ENCODE measurements around the gene ADAMTSL3. TPM values are rescaled to one million over a fixed set of nuclear protein-coding genes. Genes with fewer than 3 reads are reported as not detected.

ADAMTSL3 gene
- total RNA-seq, 1 donor from 2014 or later = 20.6 TPM

- no peak for DNase-seq
Observed at GRCh38 chr15:83842281-83842680, 188.4 kb downstream of the ADAMTSL3 start.

DNA sequence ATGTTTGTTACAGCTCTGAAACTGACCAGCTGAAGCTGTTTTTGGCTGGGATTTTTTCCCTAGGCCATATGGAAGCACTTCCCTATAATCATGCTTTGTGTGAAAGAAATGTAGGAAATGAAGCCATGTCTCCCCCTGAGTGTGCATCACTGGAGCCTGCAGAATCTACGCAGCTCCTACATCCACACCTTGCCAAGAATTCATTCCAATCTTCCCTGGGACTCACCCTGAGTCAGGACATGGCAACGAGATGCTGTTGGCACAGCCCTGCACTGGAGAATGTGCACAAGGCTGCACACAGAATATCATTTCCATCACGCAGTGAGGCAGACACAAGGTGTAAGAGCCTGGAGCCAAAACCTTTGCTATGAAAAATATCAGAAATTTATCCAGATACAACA lies 189.5 kb downstream of the ADAMTSL3 start:
- DNase-seq = no peak

DNA sequence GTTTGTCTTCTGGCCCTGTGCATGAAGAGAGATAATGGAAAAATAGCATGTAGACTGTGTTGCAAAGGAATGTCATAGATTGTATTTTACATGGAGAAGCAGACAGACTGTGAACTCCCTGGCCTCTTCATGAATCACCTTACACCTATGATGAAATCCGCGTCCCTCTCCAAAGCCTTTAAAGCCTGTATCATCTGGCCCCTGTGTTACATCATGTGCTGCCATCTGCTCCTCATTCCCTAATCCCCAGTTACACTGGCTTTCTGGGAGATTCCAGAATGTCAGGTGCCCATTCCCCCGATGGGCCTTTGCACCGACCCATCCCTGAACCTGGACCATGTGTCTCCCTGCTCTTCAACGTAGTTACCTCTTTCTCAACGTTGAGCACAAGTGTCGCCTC lies 190.8 kb downstream of the ADAMTSL3 start:
- DNase-seq = no peak

DNA sequence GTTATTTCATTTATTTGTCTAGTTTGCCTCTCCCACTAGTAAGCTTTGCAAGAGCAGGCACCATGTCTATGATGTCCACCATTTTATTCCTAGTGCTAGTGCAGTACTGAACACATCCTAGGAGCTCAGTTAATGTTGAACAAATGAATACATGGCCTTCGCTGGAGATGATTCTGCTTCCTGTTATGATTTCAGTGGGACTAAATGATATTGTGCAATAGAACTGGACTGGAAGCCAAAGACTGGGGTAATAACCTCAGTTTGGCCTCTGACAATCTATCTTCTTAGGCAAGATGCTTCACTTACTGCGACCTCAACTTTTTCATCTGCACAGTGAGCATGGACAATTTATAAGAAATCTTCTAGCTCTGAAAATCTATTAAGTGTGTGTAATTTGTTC lies 191.3 kb downstream of the ADAMTSL3 start:
- no peak for DNase-seq

- DNase-seq = no peak
Observed at GRCh38 chr15:83846847-83847246, 192.9 kb downstream of the ADAMTSL3 start.

GRCh38 chr15:83848315-83849050 lies 194.6 kb downstream of the ADAMTSL3 start:
- DNase-seq = no peak

DNA sequence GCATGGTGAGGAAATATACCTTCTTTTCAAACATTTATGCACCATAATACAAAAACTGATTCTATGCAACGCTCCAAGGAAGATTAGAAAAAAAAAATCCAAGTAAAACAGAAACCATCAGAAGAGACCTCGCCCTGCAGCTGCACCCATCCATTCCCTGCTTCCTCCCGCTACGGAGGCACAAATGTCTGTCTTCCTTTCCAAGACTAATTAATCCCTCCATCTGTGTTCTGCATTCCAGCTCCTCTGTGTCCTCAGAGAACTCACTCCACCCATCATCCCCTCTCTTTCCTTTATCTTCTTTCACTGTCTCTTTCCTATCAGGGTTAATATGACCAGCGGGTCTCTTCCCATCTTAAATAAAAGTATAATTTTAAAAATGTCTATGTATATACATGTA lies 196.1 kb downstream of the ADAMTSL3 start:
- no peak for DNase-seq

GRCh38 chr15:83850501-83851245 lies 196.8 kb downstream of the ADAMTSL3 start:
- DNase-seq = no peak

DNA sequence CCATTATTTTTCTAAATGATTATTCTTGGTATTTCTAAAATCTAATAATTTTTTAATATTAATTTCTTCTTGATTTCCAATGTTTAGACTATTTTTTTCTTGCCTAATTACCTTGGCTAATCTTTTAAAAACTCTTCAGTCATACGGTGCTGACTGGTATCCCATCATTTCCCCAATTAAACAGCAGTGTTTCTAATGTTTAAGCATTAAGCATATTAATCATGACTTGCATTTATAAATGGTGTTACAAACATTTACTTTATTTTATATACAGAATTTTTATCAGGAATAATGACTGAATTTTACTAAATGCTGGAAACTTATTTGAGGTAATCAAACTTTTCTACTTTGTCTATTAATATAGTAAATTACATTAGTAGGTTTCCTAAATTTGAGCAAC lies 199.3 kb downstream of the ADAMTSL3 start:
- DNase-seq = no peak

- no peak for DNase-seq
Observed at GRCh38 chr15:83854321-83854720, 200.4 kb downstream of the ADAMTSL3 start.

DNA sequence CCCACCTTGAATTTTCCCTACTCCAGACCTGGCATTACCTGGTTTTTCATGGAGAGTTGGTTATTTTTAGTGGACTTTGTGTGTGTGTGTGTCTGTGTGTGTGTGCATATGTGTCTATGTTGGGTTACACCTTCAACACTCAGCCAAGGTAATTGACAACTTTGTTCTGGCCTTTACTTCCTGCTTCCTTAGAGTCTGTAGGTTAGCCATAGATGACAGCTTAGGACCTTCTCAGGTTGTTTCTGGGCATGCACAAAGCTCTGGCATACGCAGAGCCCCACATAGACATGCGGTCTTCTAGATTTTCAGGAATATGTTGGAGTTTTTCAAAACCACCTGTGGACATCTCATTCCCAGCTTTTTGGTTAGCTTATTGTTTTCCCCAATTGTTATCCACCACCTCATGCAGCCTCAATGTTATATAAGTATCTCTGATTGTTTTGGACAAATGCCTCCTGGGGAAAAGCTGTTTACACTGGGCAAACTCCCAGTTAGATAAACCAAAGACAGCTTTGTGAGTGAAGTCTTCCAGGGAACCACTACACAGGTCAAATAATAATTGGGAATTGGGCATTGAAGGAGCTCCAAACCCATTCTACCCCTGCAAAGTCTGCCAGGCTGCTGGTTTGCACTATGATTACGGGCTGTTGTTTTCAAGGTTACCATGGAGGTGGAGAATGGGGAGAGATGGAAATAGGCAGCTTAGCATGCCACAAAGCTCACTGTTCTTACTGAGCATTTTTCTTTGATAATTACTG lies 201.2 kb downstream of the ADAMTSL3 start:
- DNase-seq = no peak

GRCh38 chr15:83855956-83856355 lies 202.0 kb downstream of the ADAMTSL3 start:
- DNase-seq = no peak

DNA sequence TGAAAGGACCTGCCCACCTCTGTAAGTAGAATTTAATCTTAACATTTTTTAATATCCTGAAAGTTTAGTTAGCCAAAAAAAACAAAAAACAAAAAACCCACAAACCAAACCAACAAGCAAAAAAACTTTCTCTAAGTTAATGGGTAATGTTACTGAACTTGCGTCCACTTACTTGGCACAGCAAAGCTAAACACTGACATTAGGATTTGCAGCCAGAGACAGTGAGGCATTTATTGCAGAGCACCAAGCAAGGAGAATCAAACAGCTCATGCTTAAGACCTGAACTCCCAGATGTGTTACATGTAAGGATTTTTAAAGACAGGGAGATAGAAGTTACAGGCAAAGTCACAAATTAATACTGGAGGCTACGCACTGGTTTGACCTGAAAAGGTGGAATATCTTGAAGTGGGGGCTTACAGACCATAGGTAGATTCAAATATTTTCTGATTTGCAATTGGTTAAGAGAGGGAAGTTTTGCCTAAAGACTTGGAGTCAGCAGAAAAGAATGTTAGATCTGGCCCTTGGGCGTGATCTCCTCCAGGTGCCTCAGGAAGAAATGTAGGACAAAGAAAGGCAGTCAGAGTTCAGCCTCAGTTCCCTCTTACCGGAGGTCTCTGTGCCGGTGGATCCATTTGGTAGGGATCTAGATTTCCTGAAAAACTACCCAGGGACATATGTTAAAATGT lies 205.0 kb downstream of the ADAMTSL3 start:
- DNase-seq = no peak

GRCh38 chr15:83866692-83867091 lies 212.8 kb downstream of the ADAMTSL3 start:
- no peak for DNase-seq

DNA sequence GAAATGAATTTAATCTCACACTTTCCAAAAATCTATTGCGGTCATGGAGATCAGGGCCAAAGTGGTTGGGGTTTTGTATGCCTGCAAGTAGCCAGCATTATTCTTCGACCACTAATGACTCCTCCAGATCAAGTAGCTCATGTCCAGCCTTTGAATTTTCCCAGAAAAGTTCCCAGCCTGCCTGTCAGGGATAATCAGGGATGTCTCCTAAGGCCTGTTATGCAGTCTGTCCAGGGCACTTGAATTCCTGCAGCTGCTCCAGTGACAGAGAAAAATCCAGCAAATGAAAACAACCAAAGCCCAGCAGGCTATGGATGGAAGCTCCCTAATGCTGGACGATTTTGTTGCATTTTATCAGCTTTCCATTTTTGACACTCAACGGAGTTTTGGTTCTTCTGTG lies 215.4 kb downstream of the ADAMTSL3 start:
- DNase-seq = no peak

GRCh38 chr15:83871808-83872559 lies 218.1 kb downstream of the ADAMTSL3 start:
- no peak for DNase-seq

GRCh38 chr15:83873966-83874365 lies 220.0 kb downstream of the ADAMTSL3 start:
- no peak for DNase-seq

- no peak for DNase-seq
Observed at GRCh38 chr15:83880529-83880928, 226.6 kb downstream of the ADAMTSL3 start.

- no peak for DNase-seq
Observed at GRCh38 chr15:83881156-83881555, 227.2 kb downstream of the ADAMTSL3 start.

- no peak for DNase-seq
Observed at GRCh38 chr15:83886321-83886720, 232.4 kb downstream of the ADAMTSL3 start.

DNA sequence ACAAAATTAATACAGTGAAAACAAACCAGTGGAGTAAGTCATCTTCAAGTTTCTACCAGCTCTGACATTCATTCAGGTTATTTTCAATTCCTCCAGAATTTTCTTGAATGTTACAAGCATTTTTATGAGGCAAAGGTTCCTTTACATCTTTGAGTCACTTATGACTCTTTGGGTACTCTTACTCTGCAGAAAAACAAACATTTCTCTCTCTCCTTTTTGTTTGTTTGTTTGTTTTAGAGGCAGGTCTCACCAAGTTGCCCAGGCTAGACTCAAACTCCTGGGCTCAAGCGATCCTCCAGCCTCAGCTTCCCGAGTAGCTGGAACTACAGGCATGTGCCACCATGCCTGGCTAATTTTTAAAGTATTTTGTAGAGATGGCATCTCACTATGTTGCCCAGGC lies 233.5 kb downstream of the ADAMTSL3 start:
- DNase-seq = no peak

- no peak for DNase-seq
Observed at GRCh38 chr15:83887961-83888360, 234.0 kb downstream of the ADAMTSL3 start.
